KOPT-K1 (cell line): Measurements from ENCODE around the gene ZBTB7C.
A peak's percentile ranks its signal among the peaks of the same experiment; 100 is the strongest.

ENCODE experiments used
- H3K27ac ChIP-seq: fragments of 200-600 bp; sonication (generic); 2 replicates; pipeline ENCODE4 v1.5.1; 2016; ENCODE audit warnings: antibody characterized with exemption, mild to moderate bottlenecking, low read depth, low read length; ENCODE audit not compliant: poor library complexity, severe bottlenecking
- H3K36me3 ChIP-seq: fragments of 200-600 bp; sonication (generic); 2 replicates; pipeline ENCODE4 v1.5.1; 2017; ENCODE audit warnings: antibody characterized with exemption, mild to moderate bottlenecking, low read length, moderate library complexity; ENCODE audit not compliant: insufficient read depth
- H3K9me3 ChIP-seq: fragments of 200-600 bp; sonication (generic); 2 replicates; pipeline ENCODE4 v1.5.1; 2017; ENCODE audit warnings: antibody characterized with exemption, low read length, mild to moderate bottlenecking; ENCODE audit not compliant: insufficient read depth, poor library complexity, severe bottlenecking

The ZBTB7C gene

DNA sequence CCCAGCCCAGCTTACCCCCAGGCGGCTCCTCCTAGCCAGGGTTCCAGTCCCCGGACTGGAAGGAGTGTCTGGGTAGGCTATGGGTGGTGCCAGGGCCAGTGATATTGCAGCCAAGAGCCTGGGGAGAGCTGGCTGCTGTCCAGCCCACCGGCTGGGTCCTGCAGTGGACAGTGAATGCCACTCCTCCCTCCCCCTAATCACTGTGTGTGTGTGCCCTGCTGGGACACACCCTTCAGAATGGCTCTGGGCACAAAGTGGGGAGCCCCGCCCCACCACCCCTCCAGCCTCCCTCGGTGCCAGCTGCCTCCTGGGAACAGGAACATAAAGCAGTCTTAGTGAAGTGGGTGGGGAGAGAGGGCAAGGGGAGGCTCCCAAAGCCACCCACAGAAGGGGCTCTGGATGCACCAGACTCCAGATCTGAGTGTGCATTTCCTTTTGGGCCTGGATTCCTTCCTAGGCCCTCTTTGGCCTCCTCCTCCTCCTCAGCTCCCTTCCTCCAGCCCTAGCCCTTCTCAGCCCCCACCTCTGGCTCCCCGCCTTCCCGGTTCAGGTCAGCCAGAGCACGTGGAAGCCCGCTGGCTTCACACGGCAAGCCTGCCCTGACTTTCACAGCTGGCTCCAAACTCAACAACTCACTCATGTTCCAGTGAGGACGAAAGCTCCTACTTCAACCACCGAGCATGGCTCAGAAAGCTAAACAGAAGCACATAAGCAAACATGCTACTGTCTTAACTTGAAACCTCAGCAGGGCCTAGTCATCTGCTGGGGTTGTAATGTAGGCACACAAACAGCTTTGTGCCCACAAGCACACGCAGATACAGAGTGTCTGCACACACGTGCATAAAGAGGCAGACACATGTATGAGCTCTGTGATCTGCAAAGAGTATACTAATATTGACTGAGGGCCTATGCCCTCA, 269.5 kb downstream of the ZBTB7C start:
- no peaks in the 10 kb centered on the region for H3K36me3 ChIP-seq
- no peaks in the 10 kb centered on the region for H3K9me3 ChIP-seq
- no peak overlapping the region for H3K27ac ChIP-seq

DNA sequence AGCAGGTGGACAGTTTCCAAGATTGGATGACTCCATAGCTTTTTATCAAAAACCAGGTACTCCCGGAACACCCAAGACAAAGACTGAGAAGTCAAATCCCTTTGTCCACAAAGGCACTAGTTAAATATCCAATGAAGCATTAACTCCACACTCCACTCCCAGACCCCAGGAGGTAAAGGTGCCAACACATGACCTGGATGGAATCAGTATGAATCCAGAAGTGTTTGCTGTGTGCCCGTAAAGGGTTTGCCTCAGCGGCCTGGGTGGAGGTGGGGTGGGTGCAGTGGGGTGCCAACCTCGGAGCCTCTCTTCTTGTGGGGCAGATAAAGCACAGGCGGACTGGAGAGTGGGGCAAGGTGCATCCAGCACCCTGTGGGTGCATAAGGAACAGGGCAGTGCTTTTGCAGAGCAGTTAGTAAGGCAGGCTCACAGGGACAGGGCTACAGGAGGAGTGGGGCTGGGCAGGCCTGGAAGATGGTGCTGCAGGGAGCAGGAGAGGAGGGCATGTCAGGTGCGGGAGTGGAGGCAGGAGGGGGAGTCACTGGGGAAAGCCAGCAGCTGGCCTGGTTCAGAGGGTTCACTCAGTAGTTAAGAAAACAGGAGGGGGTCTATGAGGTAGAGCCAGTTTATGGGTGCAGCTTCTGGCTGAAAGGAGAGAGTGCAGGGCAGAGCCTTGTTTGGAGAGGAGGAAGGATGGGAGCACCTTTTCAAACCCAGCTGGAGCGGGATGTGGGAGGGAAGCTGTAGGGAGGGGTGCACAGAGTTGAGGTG, 270.3 kb downstream of the ZBTB7C start:
- H3K36me3 ChIP-seq = no peaks in the 10 kb centered on the region
- H3K27ac ChIP-seq = no peak overlapping the region

DNA sequence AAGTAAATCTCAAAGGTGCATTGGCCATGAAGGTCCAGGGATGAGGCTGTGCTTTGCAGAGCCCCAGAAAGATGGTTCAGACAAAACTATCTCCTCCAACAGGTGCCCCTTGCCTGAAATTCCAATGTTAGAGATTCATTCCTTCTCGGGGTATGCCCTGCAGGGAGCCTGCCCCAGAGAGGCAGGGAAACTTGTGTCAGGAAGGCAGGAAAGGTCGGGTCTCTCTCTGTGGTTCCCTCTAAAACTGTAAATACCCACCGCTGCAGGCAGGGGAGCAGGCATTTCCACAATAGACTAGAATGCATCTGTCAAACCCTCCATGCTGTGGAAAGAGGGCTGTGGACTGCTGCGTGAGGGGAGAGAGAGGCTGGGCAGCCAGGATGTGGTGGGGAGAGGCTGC, 271.0 kb downstream of the ZBTB7C start:
- H3K9me3 ChIP-seq = no peaks in the 10 kb centered on the region
- no peaks in the 10 kb centered on the region for H3K36me3 ChIP-seq
- peak overlapping the region; percentile 35 for H3K27ac ChIP-seq

More for the DNA sequence above, 270.3 kb downstream of the ZBTB7C start:
- no peaks in the 10 kb centered on the region for H3K9me3 ChIP-seq

DNA sequence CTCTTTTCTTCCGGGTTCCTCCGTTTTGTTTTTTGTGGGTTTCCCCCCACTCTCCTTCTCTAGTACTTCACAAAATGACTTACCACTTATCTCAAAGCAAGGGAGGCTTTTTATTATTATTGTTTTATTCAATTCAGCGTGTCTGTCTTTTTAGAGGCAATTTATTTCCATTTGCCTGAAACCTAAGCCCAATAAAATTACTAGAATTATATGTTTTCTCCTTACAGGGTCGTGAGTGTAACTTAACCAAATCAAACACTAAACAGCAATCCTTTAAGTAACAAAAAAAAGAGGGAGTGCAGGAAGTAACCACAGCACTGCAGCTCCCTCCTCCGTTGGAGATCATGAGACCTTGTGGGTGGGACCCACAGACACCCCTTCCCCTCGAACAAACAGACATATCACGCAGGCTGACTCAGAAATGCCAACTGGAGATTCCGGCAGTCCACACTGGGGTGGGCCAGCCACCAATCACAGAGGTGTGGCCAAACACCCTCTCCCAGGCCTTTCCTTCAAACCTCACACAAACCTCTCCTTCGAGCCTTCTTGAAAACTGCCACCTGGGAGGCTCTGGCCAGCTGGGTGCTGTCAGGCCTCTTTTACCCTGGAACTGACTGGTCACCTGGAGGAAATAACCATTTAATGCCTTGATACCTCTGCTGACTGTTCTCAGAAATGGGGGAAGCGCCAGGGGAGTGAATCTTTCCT, 271.7 kb downstream of the ZBTB7C start:
- Histone ChIP-seq H3K9me3 (no peaks in the 10 kb centered on the region), H3K36me3 (no peaks in the 10 kb centered on the region), H3K27ac (peak overlapping the region; percentile 53)

DNA sequence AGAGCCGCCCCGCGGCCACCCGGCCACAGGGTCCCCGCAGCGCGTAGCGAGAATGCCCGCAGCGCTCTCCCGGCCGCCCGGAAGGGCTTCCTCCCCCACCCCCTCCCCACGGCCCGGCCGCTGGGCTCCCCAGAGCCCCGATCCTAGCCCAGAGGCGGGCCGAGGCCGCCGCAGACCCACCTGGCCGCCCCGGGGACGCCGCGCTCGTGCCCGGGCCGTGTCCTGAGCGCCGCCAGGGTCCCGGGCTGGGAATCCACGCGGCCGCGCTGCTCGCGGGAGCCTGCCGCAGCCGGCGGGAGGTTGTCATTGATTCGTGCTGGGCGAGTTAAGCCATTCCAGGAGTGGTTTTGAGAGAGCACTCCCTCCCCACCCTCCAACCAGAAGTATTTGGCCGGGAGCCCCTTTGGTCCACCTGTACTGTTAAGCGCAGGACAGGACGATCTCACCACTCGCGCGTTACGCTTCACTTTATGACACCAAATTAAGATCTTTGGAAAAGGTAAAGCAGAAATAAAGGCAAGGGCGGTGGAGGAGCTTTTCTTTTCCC, 272.3 kb downstream of the ZBTB7C start:
- H3K27ac ChIP-seq = peak overlapping the region; percentile 53
- H3K36me3 ChIP-seq = no peaks in the 10 kb centered on the region
- no peaks in the 10 kb centered on the region for H3K9me3 ChIP-seq

DNA sequence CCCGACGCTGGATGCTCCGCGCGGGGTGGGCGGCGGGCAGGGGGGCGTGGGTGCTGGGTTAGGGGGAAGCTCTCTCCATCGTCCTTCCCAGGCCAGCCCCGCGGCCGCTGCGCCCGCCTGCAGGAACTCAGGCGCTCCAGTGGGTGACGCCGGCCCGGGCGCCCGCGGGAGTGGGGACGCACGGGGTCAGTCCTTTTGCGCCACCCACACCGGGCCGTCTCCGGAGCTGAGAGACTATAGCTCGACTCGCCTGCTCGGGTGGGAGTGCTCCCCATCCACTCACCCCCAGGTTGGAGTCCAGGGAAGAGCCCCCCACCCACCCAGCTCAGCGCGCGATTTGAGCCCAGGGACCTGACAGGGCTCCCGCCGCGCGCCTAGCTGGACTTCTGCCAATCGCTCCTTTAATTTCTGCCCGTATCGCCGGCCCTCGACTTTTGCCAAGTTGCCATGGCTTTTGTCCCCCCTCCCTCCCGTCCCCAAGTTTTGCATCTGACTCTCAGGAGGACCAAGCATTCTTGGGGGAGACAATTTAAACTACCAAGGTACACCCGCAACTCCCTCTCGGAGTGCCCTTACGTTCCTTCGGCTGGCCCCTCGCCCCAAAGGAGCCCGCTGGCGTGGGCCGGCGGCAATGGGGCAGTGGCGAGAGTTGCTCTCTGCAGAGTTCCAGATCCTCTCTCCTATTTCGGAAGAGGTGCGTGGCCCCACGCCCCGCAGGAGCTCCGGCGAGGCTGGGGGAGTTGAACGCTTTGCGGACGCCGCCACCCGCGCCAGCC, 272.9 kb downstream of the ZBTB7C start:
- Histone ChIP-seq H3K27ac (peak overlapping the region; percentile 53), H3K36me3 (no peaks in the 10 kb centered on the region), H3K9me3 (no peaks in the 10 kb centered on the region)

DNA sequence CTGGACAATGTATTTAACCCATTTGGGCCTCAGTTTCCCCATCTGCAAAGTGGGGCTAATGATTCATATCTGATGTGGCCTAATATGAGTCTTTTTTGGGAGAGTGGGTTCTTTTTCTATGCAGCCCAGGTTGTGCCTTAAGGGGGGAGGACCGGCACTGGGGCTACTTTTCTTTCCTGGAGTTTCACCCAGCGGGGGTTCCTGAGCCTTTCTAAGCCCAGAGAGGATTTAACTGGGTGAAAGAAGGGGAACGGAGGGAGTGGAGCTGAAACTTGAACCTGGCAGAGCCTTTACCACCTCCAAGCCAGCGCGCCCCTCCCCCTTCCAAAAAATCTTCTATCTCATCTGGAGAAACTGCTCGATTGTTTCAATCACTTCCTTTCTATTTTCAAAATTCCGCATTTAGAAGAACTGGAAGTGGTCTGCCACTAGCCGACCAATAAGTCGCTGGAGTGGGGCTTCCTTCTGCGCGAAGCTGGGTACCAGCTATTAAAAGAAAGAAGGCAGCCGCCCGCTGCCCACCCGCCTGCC, 273.7 kb downstream of the ZBTB7C start:
- Histone ChIP-seq H3K36me3 (no peaks in the 10 kb centered on the region), H3K27ac (no peak overlapping the region), H3K9me3 (no peaks in the 10 kb centered on the region)

DNA sequence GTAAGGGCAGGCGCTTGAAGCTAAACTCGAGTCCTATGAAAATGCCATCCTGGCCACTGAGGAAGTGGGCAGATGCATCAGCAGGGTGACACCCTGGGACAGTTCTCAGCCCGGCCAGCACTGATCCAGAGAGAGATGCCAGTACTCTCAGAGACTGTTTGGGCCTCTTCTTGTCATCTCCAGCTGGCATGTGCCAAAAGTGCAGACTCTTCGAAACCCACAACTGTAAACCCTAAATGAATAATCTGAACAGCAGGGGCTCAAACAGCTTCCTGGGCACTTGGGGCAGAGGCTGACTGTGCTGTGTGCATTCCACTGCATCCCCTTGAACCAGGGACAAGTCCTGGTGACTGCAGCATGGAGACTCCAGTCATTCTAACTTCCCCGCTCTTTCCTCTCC, 274.6 kb downstream of the ZBTB7C start:
- Histone ChIP-seq H3K9me3 (no peaks in the 10 kb centered on the region), H3K36me3 (no peaks in the 10 kb centered on the region), H3K27ac (no peak overlapping the region)

DNA sequence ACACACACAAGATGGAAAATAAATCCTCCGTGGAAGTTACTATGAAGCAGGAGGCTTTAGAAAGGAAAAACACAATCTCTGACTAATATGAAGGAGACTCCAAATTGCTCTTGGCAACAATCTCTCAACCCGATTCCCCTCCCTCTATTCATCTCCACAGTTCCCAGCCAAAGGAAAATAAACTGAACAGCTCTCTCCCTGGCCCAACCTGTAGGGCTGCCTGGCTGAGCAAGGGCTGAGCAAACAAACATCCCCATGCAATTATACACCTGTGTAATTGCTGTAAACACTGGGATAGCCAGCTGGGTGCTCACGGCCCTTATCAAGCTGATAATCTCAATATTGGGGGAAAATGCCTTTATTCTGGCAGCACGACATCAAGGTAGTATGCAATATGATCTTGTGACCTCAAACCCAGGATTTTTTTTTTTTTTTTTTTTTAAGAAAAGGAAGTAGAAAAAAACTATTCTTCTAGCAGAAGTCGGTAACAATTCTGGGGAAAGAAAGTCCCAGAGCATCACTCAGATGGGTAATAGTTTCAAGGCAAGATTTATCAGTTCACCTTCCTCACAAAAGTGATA, 275.4 kb downstream of the ZBTB7C start:
- Histone ChIP-seq H3K27ac (no peak overlapping the region), H3K36me3 (no peaks in the 10 kb centered on the region), H3K9me3 (no peaks in the 10 kb centered on the region)

DNA sequence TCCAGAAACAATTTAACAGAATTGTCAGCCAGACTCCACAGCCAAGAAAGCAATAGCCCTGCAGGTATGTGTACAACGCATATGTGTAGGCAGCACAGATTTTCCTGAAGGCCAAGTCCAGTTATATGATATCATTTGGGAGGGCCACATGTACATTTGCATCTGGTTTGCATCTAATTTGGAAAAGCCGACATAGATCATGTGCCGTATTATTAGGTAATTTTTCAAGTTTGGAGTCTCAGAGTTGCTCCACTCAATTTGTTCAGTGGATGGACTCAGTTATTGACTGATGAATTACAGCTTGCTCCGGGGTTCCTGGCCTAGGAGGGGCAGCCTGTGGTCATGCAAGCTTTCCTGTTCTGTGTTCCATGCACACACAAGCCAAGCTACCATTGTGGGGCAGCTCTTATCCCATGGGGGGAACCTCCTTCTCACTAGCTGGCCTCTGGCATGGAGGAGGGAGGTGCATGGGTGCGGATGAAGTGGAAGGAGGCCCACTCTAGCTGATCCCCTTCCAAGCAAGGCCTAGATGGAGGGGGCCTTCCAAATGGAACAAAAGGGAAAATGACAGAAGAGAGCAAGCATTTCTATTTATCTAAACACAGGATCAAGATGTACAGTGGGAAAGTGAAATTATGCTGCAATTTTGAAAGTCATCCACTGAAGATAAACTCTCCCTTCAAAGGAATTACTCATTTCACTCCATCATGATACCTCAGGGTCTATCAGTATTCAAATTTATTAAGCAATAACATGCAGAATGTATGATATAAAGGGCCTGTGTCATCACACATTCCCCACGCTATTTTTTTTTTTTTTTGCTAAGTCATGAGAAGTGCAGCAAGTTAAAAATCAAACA, 276.2 kb downstream of the ZBTB7C start:
- Histone ChIP-seq H3K36me3 (no peaks in the 10 kb centered on the region), H3K9me3 (no peaks in the 10 kb centered on the region), H3K27ac (no peak overlapping the region)

DNA sequence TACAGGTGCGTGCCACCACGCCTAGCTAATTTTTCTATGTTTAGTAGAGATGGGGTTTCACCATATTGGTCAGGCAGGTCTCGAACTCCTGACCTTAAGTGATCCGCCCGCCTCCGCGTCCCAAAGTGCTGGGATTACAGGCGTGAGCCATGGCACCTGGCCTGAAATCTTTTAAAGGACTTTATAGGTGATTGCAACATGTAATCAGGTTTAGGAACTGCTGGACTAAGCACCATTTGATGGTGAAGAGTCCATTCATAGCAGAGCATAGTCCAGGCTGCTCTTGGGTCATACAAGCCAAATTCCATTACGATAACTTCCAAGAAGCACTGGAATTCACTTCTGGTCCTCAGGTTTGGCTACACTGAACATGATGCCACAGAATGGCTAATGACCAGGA, 278.1 kb downstream of the ZBTB7C start:
- Histone ChIP-seq H3K36me3 (no peaks in the 10 kb centered on the region), H3K27ac (no peak overlapping the region), H3K9me3 (no peaks in the 10 kb centered on the region)

DNA sequence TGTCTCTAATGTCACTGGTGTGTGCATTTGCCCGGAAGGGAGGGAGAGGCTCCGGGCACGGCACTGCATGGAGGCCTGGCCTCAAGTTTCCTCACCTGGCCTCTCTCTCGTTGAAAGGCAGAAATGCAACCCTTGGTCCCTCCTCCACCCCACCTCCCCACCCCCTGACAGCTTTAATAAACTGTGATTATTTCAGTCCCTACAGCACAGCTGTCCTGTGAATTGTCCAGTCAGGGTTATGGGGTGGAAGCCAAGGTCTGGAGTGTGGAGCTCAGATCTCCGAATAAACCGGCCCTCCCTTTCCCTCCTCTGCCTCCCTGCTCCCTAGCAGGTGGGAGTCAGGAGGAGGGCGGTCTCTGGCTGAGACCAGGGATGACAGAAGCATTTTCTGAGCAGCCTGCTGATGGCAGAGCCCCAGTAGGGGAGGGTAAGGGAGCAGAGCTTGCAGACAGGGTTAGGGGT, 279.5 kb downstream of the ZBTB7C start:
- Histone ChIP-seq H3K9me3 (no peaks in the 10 kb centered on the region), H3K36me3 (no peaks in the 10 kb centered on the region), H3K27ac (no peak overlapping the region)

DNA sequence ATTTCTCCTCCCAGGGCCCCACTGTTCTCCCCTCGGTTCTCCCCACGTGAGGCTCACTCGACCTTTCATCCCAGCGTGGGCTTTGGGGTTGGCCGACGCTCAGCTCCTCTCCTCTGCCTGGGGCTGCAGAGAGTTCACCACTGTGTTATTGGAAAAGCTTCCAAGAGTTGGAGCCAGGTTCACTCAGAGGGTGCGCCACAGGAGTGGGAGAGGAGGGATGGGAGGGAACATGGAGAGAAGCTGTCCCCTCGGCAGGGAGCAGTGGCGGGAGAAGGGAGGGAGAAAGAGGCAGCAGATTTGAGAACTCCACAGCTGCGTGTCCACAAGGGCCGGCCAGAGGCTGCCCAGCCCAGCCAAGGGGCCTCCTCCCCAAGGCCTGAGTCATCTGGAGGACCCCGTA, 281.6 kb downstream of the ZBTB7C start:
- no peaks in the 10 kb centered on the region for H3K36me3 ChIP-seq
- no peak overlapping the region for H3K27ac ChIP-seq
- no peaks in the 10 kb centered on the region for H3K9me3 ChIP-seq
